ENCODE results near the gene ITSN2. TPM values are rescaled to one million over a fixed set of nuclear protein-coding genes. Genes with fewer than 3 reads are reported as not detected.

Gene ITSN2
- total and polyA plus RNA-seq, 2 experiments from 2014 or later, result 20.3 to 34.4 TPM

DNA sequence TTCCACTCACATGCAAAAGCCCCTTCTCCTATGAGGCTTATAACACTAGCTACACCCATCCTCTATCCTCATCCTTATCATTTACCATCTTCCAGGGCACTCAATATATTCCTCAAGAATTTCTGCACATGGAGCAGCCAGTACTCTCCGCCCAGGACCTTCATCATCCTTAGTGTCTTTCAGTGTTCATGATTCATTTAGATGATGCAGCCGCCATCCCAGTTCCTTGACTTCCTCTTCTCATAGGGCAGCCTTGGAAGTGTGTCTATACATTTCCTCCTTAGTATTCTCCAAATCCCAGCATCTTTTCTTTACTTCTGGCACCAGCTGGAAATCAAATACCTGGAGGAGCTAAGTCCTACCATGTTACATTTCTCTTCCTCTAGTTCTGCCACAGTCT is 3.0 kb upstream of the ITSN2 start:
- peaks cover 14% of the 10 kb centered on the region for H3K4me1 ChIP-seq (ENCODE audit: insufficient read depth)
- DNase-seq (ENCODE audit: low spot score), result no peak
- no peaks in the 10 kb centered on the region for H3K9me3 ChIP-seq (ENCODE audit: low read depth)
- peaks cover 19% of the 10 kb centered on the region for H3K79me2 ChIP-seq
- H3K4me2 ChIP-seq, result no peak overlapping the region
- no peaks in the 10 kb centered on the region for H3K36me3 ChIP-seq (replicated peaks; ENCODE audit: insufficient read depth, low read depth)
- H3K4me3 ChIP-seq, result no peak overlapping the region
- no peaks in the 10 kb centered on the region for H3K9me2 ChIP-seq (replicated peaks; ENCODE audit: insufficient read depth)
- TF ChIP-seq EZH2phosphoT487 (IDR thresholded peaks at IDR 0.05; ENCODE audit: low read depth, severe bottlenecking, unreplicated experiment), result no peak
- no peak for TF ChIP-seq CTCF (IDR thresholded peaks at IDR 0.05; ENCODE audit: poor library complexity)
- TF ChIP-seq EZH2 (IDR thresholded peaks at IDR 0.05; ENCODE audit: borderline replicate concordance), result no peak
- no peak overlapping the region for H2AFZ ChIP-seq
- WGBS (ENCODE audit: low lambda C conversion rate, missing lambda C conversion rate), result 98% methylated on average over 2 of the region's 2 CpGs
- no peaks in the 10 kb centered on the region for H4K20me1 ChIP-seq (ENCODE audit: insufficient read depth, poor library complexity, severe bottlenecking)
- H3K27ac ChIP-seq, result no peak overlapping the region
- H3K27me3 ChIP-seq, result no peaks in the 10 kb centered on the region

- no peak for DNase-seq (ENCODE audit: low spot score)
- Histone ChIP-seq H3K9me2 (replicated peaks; ENCODE audit: insufficient read depth) (no peaks in the 10 kb centered on the region), H3K4me3 (no peak overlapping the region), H2AFZ (no peak overlapping the region), H3K4me1 (ENCODE audit: insufficient read depth) (peaks cover 14% of the 10 kb centered on the region), H3K79me2 (peaks cover 29% of the 10 kb centered on the region), H4K20me1 (ENCODE audit: insufficient read depth, poor library complexity, severe bottlenecking) (no peaks in the 10 kb centered on the region), H3K27ac (no peak overlapping the region), H3K27me3 (no peaks in the 10 kb centered on the region), H3K36me3 (replicated peaks; ENCODE audit: insufficient read depth, low read depth) (no peaks in the 10 kb centered on the region), H3K4me2 (no peak overlapping the region), H3K9me3 (ENCODE audit: low read depth) (no peaks in the 10 kb centered on the region)
- TF ChIP-seq CTCF (IDR thresholded peaks at IDR 0.05; ENCODE audit: poor library complexity) (no peak), EZH2phosphoT487 (IDR thresholded peaks at IDR 0.05; ENCODE audit: low read depth, severe bottlenecking, unreplicated experiment) (no peak), EZH2 (IDR thresholded peaks at IDR 0.05; ENCODE audit: borderline replicate concordance) (no peak)
- WGBS (ENCODE audit: low lambda C conversion rate, missing lambda C conversion rate), result 27% methylated on average over 4 of the region's 4 CpGs
Observed at GRCh38 chr2:24362253-24362652, 1.9 kb upstream of the ITSN2 start.

DNA sequence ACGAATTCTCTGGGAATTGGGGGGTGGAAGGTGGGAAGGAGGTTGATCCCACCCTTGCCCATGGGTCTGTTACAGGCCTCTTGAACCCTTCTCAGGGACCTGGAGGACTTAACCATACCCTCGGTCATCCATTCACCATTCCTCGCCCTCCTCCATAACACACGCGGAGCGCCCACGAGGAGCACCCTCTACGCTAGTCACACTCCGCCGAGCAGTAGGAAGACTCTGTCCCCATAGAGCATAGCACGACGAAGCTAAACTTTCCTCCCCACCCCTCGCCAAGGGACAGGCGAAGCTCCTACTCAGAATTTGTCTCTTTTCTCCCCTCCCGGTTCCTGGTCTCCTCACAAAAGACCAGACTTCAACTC is 611 bp upstream of the ITSN2 start:
- H3K36me3 ChIP-seq (replicated peaks; ENCODE audit: insufficient read depth, low read depth), result no peaks in the 10 kb centered on the region
- peak overlapping the region; percentile 87 for H3K4me2 ChIP-seq
- WGBS (ENCODE audit: low lambda C conversion rate, missing lambda C conversion rate), result 93% methylated on average over 15 of the region's 15 CpGs
- H4K20me1 ChIP-seq (ENCODE audit: insufficient read depth, poor library complexity, severe bottlenecking), result no peaks in the 10 kb centered on the region
- peaks cover 40% of the 10 kb centered on the region for H3K79me2 ChIP-seq
- DNase-seq (ENCODE audit: low spot score), result no peak
- H3K27me3 ChIP-seq, result no peaks in the 10 kb centered on the region
- H3K9me2 ChIP-seq (replicated peaks; ENCODE audit: insufficient read depth), result no peaks in the 10 kb centered on the region
- H3K4me3 ChIP-seq, result peak overlapping the region; percentile 90
- H3K9me3 ChIP-seq (ENCODE audit: low read depth), result no peaks in the 10 kb centered on the region
- peak overlapping the region; percentile 49 for H2AFZ ChIP-seq
- peak overlapping the region; percentile 98 for H3K27ac ChIP-seq
- peaks cover 13% of the 10 kb centered on the region for H3K4me1 ChIP-seq (ENCODE audit: insufficient read depth)
- TF ChIP-seq EZH2phosphoT487 (IDR thresholded peaks at IDR 0.05; ENCODE audit: low read depth, severe bottlenecking, unreplicated experiment), result no peak
- TF ChIP-seq EZH2 (IDR thresholded peaks at IDR 0.05; ENCODE audit: borderline replicate concordance), result no peak
- TF ChIP-seq CTCF (IDR thresholded peaks at IDR 0.05; ENCODE audit: poor library complexity), result no peak

All from hepatocyte (in vitro differentiated cells).